ENCODE data around the gene EDIL3.

DNA sequence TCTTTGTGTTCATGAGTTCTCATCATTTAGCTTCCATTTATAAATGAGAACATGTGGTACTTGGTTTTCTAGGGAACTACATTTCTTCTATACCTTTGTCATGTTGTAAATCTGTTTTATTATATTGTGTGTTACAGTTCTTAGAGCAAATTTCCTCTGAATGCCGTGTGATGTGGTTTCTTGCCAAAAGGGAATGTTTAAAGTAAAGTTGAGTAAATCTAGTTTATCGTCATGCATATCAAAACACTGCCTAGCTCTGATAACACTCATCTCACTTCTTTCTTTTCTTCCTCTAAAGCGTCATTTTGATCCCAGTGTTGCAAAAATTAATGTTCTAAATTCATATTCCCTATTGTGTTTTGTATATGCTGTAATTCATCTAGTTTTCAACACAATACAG, 368.6 kb downstream of the EDIL3 start:
- TF ChIP-seq POLR2AphosphoS5 (IDR thresholded peaks at IDR 0.05; ENCODE audit: insufficient read depth in 1 of 2, low read depth in 1 of 2) (no peak), POLR2A (IDR thresholded peaks at IDR 0.05) (no peak)
- TF ChIP-seq, protein P1, sequence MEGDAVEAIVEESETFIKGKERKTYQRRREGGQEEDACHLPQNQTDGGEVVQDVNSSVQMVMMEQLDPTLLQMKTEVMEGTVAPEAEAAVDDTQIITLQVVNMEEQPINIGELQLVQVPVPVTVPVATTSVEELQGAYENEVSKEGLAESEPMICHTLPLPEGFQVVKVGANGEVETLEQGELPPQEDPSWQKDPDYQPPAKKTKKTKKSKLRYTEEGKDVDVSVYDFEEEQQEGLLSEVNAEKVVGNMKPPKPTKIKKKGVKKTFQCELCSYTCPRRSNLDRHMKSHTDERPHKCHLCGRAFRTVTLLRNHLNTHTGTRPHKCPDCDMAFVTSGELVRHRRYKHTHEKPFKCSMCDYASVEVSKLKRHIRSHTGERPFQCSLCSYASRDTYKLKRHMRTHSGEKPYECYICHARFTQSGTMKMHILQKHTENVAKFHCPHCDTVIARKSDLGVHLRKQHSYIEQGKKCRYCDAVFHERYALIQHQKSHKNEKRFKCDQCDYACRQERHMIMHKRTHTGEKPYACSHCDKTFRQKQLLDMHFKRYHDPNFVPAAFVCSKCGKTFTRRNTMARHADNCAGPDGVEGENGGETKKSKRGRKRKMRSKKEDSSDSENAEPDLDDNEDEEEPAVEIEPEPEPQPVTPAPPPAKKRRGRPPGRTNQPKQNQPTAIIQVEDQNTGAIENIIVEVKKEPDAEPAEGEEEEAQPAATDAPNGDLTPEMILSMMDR (IDR thresholded peaks at IDR 0.05), result no peak
